Measurements from ENCODE around the gene JUN.

GRCh38 chr1:58764294-58764978, 19.4 kb downstream of the JUN start:
- TF ChIP-seq EZH2 (IDR thresholded peaks at IDR 0.05; ENCODE audit: low read length, unreplicated experiment) (no peak), CTCF (conservative IDR thresholded peaks at IDR 0.05; ENCODE audit: low read depth, low read length) (no peak), EZH2phosphoT487 (IDR thresholded peaks at IDR 0.05; ENCODE audit: borderline replicate concordance, low read length) (no peak)

All from PC-3 (cell line).